ENCODE data around the gene KDELR1.

- no peak for TF ChIP-seq POLR2A (IDR thresholded peaks at IDR 0.05)
- no peak for TF ChIP-seq CTCF (IDR thresholded peaks at IDR 0.05)
Measured at GRCh38 chr19:48342414-48342738, 49.0 kb downstream of the KDELR1 start.

Measured in breast epithelium (tissue), 3 donors.